ENCODE measurements around the gene GFOD1.
"Not testable (repeated sequence)": the region's sequence is repeated elsewhere in the genome, so short reads cannot be mapped to it uniquely, and the experiment has no call there.

Gene GFOD1

DNA sequence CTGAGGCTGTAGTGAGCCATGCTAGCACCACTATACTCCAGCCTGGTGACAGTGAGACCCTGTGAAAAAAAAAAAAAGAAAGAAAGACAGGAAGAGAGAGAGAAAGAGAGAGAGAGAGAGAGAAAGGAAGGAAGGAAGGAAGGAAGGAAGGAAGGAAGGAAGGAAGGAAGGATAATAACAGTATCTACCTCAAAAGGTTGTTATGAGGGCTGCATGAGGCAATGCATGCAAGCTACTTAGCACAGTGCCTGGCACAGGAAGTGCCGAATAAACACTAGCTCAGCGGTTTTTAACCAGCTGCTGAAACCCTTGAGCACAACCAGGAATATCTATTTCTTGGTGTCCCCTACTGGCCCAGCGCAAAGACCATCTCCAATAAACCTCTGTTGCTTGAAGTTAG is 96.7 kb downstream of the GFOD1 start:
- H3K4me3 ChIP-seq (ENCODE audit: low read length), result no peak overlapping the region
- H3K9me2 ChIP-seq (replicated peaks; ENCODE audit: control insufficient read depth, low read length), result no peaks in the 10 kb centered on the region
- H3K9me3 ChIP-seq (ENCODE audit: control insufficient read depth, insufficient read depth, low read length), result no peaks in the 10 kb centered on the region
- no peaks in the 10 kb centered on the region for H3K36me3 ChIP-seq (ENCODE audit: control insufficient read depth, low read length)
- TF ChIP-seq, protein P1, sequence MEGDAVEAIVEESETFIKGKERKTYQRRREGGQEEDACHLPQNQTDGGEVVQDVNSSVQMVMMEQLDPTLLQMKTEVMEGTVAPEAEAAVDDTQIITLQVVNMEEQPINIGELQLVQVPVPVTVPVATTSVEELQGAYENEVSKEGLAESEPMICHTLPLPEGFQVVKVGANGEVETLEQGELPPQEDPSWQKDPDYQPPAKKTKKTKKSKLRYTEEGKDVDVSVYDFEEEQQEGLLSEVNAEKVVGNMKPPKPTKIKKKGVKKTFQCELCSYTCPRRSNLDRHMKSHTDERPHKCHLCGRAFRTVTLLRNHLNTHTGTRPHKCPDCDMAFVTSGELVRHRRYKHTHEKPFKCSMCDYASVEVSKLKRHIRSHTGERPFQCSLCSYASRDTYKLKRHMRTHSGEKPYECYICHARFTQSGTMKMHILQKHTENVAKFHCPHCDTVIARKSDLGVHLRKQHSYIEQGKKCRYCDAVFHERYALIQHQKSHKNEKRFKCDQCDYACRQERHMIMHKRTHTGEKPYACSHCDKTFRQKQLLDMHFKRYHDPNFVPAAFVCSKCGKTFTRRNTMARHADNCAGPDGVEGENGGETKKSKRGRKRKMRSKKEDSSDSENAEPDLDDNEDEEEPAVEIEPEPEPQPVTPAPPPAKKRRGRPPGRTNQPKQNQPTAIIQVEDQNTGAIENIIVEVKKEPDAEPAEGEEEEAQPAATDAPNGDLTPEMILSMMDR (IDR thresholded peaks at IDR 0.05; ENCODE audit: low read depth, low read length, poor library complexity, severe bottlenecking), result no peak
- TF ChIP-seq EZH2phosphoT487 (IDR thresholded peaks at IDR 0.05; ENCODE audit: borderline replicate concordance, low read length), result no peak
- H3K4me1 ChIP-seq (ENCODE audit: control insufficient read depth, low read length), result peaks cover 4% of the 10 kb centered on the region
- H3K27me3 ChIP-seq (ENCODE audit: control insufficient read depth, low read length), result no peaks in the 10 kb centered on the region
- no peak overlapping the region for H3K4me2 ChIP-seq (ENCODE audit: low read length)
- H3F3A ChIP-seq (ENCODE audit: control insufficient read depth, insufficient read depth), result no peaks in the 10 kb centered on the region
- no peaks in the 10 kb centered on the region for H4K20me1 ChIP-seq (ENCODE audit: control insufficient read depth, insufficient read depth, low read depth, low read length)
- no peak overlapping the region for H3K27ac ChIP-seq (ENCODE audit: low read depth, low read length)
- no peaks in the 10 kb centered on the region for H3K79me2 ChIP-seq (ENCODE audit: control insufficient read depth, low read length)

DNA sequence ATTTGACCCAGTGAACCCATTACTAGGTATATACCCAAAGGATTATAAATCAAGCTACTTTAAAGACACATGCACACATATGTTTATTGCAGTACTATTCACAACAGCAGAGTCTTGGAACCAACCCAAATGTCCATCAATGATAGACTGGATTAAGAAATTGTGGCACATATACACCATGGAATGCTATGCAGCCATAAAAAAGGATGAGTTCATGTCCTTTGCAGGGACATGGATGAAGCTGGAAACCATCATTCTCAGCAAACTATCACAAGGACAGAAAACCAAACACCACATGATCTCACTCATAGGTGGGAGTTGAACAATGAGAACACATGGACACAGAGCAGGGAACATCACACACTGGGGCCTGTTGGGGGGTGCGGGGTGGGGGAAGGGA is 98.2 kb downstream of the GFOD1 start:
- H3K79me2 ChIP-seq (ENCODE audit: control insufficient read depth, low read length); H3K36me3 ChIP-seq (ENCODE audit: control insufficient read depth, low read length); H3K27me3 ChIP-seq (ENCODE audit: control insufficient read depth, low read length); H3K9me2 ChIP-seq (replicated peaks; ENCODE audit: control insufficient read depth, low read length); H3K9me3 ChIP-seq (ENCODE audit: control insufficient read depth, insufficient read depth, low read length); H3K4me3 ChIP-seq (ENCODE audit: low read length); H3K4me1 ChIP-seq (ENCODE audit: control insufficient read depth, low read length); H3K4me2 ChIP-seq (ENCODE audit: low read length); H3F3A ChIP-seq (ENCODE audit: control insufficient read depth, insufficient read depth); H4K20me1 ChIP-seq (ENCODE audit: control insufficient read depth, insufficient read depth, low read depth, low read length); H3K27ac ChIP-seq (ENCODE audit: low read depth, low read length): not testable (repeated sequence)

DNA sequence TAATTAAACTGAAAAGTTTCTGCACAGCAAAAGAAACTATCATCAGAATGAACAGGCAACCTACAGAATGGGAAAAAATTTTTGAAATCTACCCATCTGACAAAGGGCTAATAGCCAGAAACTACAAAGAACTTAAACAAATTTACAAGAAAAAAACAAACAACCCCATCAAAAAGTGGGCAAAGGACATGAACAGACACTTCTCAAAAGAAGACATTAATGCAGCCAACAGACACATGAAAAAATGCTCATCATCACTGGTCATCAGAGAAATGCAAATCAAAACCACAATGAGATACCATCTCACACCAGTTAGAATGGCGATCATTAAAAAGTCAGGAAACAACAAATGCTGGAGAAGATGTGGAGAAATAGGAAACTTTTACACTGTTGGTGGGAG is 98.6 kb downstream of the GFOD1 start:
- not testable (repeated sequence) for H3K9me3 ChIP-seq (ENCODE audit: control insufficient read depth, insufficient read depth, low read length); H3K27me3 ChIP-seq (ENCODE audit: control insufficient read depth, low read length); H3K36me3 ChIP-seq (ENCODE audit: control insufficient read depth, low read length); H3F3A ChIP-seq (ENCODE audit: control insufficient read depth, insufficient read depth); H3K79me2 ChIP-seq (ENCODE audit: control insufficient read depth, low read length); H3K9me2 ChIP-seq (replicated peaks; ENCODE audit: control insufficient read depth, low read length); H3K4me2 ChIP-seq (ENCODE audit: low read length); H3K27ac ChIP-seq (ENCODE audit: low read depth, low read length); H3K4me3 ChIP-seq (ENCODE audit: low read length); H3K4me1 ChIP-seq (ENCODE audit: control insufficient read depth, low read length); H4K20me1 ChIP-seq (ENCODE audit: control insufficient read depth, insufficient read depth, low read depth, low read length)

DNA sequence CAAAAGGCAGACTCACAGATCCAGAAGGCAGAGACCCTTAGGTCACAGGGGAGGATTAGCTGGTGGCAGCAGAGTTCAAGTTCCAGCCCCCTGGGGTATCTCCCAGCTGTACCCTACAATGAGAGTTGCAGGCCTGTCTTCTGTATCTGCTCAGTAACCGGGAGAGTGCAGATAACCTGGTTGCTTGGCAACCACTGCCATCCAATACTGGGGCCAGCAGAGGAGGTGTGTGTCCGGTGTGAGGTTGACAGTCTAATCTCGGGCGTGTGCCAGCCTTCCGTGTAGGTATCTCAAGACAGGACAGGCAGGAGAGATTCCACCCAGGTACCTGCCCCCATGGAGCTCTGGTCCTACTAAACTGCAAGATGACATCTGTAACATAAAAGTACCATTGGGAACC is 102.4 kb downstream of the GFOD1 start:
- TF ChIP-seq EZH2phosphoT487 (IDR thresholded peaks at IDR 0.05; ENCODE audit: borderline replicate concordance, low read length), result no peak
- TF ChIP-seq, protein P1 (IDR thresholded peaks at IDR 0.05; ENCODE audit: low read depth, low read length, poor library complexity, severe bottlenecking), result no peak
- Histone ChIP-seq H3K4me2 (ENCODE audit: low read length) (no peak overlapping the region), H3K9me3 (ENCODE audit: control insufficient read depth, insufficient read depth, low read length) (no peaks in the 10 kb centered on the region), H3K9me2 (replicated peaks; ENCODE audit: control insufficient read depth, low read length) (no peaks in the 10 kb centered on the region), H3F3A (ENCODE audit: control insufficient read depth, insufficient read depth) (no peaks in the 10 kb centered on the region), H4K20me1 (ENCODE audit: control insufficient read depth, insufficient read depth, low read depth, low read length) (no peaks in the 10 kb centered on the region), H3K4me1 (ENCODE audit: control insufficient read depth, low read length) (peaks cover 4% of the 10 kb centered on the region; the same call in 1 of the 2 replicates), H3K27ac (ENCODE audit: low read depth, low read length) (no peak overlapping the region), H3K79me2 (ENCODE audit: control insufficient read depth, low read length) (no peaks in the 10 kb centered on the region), H3K36me3 (ENCODE audit: control insufficient read depth, low read length) (no peaks in the 10 kb centered on the region), H3K27me3 (ENCODE audit: control insufficient read depth, low read length) (no peaks in the 10 kb centered on the region), H3K4me3 (ENCODE audit: low read length) (no peak overlapping the region)
